Suppressor macrophage treated with lipopolysaccharide for 4 hours (primary cell): ENCODE data around the gene FMOD.

Experiments
- DNase-seq: peaks from one replicate; pipeline ENCODE4 v3.0.0-alpha.2; 2020

Gene FMOD

GRCh38 chr1:203360547-203361185 lies 9.7 kb upstream of the FMOD start:
- no peak for DNase-seq

- no peak for DNase-seq
Observed at GRCh38 chr1:203359010-203359571, 8.2 kb upstream of the FMOD start.

GRCh38 chr1:203354246-203354645 lies 3.3 kb upstream of the FMOD start:
- DNase-seq = no peak

GRCh38 chr1:203353486-203353885 lies 2.6 kb upstream of the FMOD start:
- peak; percentile 13 for DNase-seq

GRCh38 chr1:203349773-203350524 lies 973 bp downstream of the FMOD start:
- DNase-seq = no peak

- no peak for DNase-seq
Observed at GRCh38 chr1:203349166-203349565, 1.8 kb downstream of the FMOD start.

DNA sequence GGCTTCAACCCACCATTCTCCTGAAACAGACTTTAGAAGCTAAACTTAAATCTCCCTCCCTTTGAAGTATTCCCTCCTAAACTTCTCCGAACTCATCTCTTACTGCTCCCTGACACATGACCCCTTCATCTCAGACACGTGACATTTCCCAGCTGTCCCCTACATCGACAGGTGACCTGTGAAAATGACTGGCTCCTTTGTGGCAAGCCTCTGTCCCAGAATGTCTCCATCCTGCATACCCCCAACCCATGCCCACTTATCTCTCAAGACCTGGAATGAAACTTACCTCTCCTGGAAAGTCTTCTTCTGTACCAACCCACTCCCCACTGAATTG lies 4.2 kb downstream of the FMOD start:
- no peak for DNase-seq

DNA sequence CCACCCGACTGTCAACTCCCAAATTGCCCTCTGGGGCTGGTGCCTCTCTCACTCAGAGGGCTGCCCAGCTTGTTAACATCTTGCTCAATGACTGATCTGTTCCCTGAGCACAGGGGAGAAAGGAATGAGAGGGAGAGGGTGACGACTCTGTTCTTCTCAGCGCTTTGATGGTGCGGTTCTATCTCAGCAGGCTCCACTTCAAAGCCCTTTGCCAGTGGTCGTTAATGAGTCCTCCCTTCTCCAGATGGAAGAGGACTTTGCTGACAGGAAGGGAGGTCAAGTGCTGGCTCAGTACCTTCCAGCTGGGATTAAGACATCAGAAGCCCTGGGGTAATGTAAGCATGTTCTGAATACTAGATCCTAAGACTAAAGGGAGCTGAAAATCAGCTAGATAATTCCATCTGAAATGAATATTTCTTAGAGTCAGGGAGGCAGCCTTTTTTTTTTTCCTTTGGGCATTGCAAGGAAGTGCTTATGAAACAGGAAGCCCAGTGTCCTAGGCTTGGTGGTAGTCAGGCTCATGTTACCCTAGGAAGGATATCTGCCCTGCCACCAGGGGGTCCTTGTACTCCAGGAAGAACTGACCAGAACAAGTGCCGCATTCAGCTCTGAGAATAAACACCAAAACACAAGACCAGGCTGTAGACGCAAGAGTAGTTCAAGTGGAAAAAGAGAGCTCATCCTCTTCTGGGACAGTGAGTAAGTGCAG lies 4.7 kb downstream of the FMOD start:
- DNase-seq = peak; percentile 28

DNA sequence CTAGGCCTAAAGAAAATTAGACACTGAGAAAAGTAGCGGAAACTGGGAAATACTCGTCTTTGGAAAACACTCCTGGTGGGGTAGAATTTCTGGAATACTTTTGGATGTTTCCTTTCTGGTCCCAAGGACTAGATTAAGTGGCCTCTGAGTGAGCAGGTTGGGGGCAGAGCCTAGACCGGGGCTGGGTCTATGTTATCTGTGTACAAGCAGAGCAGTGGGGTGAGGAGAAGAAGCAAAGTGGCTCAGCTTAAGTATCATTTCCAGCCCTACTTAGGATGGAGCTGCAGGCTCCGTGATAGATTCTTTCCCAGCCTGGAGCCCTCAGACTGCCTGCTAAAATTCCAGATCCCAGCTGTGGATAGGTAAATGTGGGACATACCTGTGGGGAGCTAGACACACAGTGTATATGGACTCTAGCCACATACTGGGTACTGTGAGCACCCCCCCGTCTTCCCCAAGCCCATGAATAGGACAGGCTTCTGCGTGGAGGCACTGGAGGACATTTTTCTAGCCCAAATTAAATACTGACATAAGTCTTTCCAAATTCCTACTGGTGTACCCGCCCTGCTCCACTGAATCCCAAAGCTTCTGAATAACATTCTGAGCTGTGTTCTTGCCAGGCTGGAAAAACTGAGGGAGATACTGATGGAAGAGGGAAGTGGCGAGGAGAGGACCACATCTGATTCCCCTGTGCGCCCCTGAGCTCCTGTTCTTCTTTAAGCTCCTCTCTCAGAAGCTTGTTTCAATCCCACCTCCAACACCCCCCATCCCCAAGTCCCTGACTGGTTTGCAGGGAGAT lies 6.8 kb downstream of the FMOD start:
- no peak for DNase-seq

DNA sequence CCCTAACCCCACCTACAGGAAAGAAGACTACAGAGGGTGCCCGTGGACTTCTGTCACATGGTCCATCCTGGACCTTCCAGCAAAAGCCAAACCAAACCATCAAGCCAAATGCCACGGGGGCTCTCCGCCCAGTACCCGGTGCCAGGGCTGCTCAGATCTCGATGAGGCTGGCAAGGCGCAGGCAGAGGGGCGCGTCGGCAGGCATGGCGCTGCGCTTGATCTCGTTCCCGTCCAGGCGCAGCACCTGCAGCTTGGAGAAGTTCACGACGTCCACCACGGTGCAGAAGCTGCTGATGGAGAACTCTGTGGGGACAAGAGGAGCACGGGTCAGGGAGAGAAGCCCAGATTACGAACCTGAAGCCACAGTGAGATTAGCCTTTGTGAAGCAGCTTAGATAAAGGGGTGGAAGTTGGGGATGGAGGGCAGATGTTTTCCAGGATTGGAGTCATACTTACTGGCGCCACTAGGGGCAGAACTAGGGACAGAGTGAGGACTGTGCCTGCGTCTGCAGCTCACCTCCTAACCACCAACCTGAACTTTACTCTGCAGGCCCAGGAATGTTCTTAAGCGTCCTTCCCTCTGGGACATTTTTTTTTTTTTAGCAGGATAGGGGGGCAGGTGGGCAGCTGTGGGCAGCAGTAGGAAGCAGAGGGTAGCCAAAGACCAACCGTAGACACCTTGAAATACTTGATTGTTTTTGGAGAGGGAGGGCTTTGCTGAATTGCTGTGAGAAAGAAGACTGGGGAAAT lies 8.6 kb downstream of the FMOD start:
- peak; percentile 45 for DNase-seq

- peak; percentile 86 for DNase-seq
Observed at GRCh38 chr1:203340112-203340790, 10.7 kb downstream of the FMOD start.

DNA sequence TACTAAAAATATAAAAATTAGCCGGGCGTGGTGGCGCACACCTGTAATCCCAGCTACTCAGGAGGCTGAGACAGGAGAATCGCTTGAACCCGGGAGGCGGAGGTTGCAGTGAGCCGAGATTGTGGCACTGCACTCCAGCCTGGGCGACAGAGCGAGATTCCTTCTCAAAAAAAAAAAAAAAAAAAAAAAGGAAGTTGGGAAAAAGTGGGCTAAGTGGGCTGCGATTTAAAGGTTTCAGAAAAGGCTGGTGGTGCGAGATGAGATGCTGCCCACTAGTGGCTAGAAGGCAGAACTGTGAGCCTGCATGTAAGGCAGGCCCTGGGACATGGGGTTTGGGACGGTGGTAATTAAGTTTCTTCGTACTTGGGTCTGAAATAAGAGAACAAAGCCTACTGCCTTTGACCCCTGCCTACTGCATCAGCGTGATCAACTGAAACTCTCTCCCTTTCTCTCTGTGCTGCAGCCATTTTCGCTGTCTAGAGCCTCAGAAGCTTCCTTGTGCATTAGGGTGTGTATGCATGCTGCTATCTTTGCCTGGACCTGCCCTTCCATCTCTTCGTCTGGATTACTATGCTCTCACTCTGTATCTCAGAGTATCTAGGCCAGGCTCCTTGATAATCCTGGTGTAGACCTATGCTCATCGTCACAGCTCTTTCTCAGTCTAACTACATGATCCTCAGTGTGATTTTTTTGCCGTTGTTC lies 12.4 kb downstream of the FMOD start:
- peak; percentile 81 for DNase-seq

GRCh38 chr1:203336097-203336496 lies 14.8 kb downstream of the FMOD start:
- no peak for DNase-seq

GRCh38 chr1:203335503-203335902 lies 15.4 kb downstream of the FMOD start:
- no peak for DNase-seq

GRCh38 chr1:203331224-203331623 lies 19.7 kb downstream of the FMOD start:
- no peak for DNase-seq

DNA sequence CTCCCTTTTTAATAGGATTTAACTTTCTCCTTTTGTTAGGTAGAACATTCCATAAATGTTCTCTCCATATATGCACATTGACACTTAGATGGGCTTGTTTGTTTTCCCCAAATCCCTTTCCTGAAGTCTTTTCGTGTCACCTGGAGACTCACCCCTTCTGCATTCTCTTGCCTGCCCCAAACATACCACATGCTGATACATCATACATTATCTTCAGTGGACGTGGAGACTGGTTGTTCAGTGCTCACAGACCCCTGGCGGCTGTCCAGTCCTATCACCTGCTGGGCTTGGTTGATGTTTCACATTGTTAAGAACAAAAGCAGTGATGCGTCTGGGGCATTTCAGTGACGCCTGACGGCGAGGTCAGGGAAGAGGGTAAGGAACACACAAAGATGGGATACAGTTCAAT lies 22.2 kb downstream of the FMOD start:
- no peak for DNase-seq

GRCh38 chr1:203327684-203328457 lies 23.1 kb downstream of the FMOD start:
- DNase-seq = peak; percentile 54

DNA sequence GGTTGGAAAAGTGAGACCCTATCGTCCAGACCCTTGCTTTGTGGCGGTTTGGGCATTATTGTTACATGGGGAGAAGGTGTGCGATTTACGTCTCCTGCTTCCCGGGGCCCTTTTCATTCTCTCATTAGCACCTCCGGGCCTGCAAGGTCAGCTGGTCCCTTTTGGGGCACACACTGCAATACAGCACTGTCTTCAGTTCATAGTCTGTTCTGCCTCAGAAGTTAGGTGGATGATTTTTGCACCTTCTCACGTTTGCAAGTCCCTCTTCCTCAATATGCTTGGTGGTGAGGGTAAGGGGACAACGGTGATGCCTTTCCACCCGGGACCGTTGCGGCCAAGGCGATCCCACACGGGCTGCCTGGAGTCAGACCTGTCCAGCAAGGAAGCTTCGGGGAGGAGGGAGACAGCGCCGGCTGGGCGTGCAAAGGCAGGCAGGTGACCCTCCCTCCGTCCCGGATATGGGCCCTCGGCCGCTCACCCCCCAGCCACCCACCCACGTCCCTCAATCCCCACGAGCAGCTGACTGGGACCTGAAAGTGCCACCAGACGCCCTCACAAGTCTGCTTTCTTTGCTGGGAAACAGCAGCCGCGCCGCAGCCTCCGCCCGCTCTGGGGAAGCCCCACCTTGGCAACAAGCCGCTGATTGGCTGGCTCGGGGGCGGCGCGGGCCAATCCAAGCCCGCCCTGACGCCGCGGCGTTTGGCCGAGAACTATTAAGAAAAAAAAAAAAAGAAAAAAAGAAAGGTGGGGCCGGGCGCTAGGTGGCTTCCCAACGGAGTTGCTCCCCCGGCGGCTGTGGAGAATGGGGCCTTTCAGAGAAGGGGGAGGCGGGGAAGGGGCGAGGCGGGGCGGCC lies 23.9 kb downstream of the FMOD start:
- peak; percentile 94 for DNase-seq
